ENCODE results near the gene CASZ1. TPM values are rescaled to one million over a fixed set of nuclear protein-coding genes. Genes with fewer than 3 reads are reported as not detected.

The CASZ1 gene
- total and polyA plus RNA-seq, 2 experiments from 2014 or later = 6.2 to 6.7 TPM

DNA sequence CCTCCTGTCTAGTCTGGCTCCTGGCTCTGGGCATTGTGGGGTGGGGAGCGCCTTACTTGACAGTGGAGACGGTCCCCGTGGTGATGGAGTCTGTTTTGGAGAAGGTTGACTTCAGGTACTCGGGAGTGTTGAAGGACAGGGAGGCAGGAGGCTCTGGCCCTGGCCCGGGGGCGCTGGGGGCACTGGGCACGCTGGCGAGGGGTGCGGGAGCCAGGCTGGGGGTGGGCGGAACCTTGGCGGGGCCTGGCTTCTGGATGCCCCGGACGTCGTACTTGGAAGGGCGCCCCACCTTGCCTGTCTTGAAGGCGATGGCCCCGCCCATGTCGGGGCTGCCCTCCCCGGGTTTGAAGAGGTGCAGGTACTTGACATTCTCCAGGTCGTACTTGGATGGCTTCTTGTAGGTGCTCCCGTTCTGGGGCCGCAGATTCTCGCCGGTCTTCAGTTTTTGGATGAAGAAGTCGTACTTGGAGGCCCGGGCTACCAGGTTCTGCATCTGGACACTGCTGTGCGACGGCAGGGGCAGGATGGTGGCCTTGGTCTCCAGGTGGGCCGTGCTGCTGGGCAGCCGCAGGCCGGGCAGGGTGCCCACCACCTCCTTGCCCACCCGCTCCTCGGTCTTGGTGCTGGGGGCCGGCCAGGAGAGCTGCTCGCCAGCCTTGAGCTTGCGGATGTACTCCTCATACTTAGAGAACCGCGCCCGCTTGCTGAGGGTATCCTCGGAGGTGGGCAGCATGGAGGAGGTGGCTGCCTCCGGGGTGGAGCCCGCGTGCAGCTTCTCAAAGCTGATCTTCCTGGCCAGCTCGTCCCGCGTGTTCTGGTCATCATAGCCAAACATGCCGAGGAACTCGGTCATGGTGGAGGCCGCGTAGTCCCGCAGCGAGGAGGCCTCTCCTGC is 136.6 kb downstream of the CASZ1 start:
- no peaks in the 10 kb centered on the region for H3K9me3 Mint-ChIP-seq
- no peaks in the 10 kb centered on the region for H3K36me3 Mint-ChIP-seq (ENCODE audit: low read depth)
- ATAC-seq (no peak), DNase-seq (ENCODE audit: low spot score) (no peak)
- Histone ChIP-seq H3K4me1 (ENCODE audit: insufficient read depth) (no peaks in the 10 kb centered on the region), H3K79me2 (replicated peaks; ENCODE audit: insufficient read depth) (no peaks in the 10 kb centered on the region), H3K4me3 (no peak overlapping the region), H2AFZ (no peak overlapping the region), H4K20me1 (replicated peaks; ENCODE audit: insufficient read depth) (no peaks in the 10 kb centered on the region), H3F3A (replicated peaks; ENCODE audit: low read depth) (peaks cover 7% of the 10 kb centered on the region), H3K27ac (ENCODE audit: low read depth) (no peak overlapping the region), H3K36me3 (ENCODE audit: insufficient read depth) (no peaks in the 10 kb centered on the region), H3K9me2 (ENCODE audit: insufficient read depth) (no peaks in the 10 kb centered on the region), H3K27me3 (ENCODE audit: insufficient read depth) (no peaks in the 10 kb centered on the region), H3K4me2 (no peak overlapping the region)
- H3K4me1 Mint-ChIP-seq = peaks cover 9% of the 10 kb centered on the region
- no peak overlapping the region for H3K4me3 Mint-ChIP-seq
- H3K27ac Mint-ChIP-seq = no peak overlapping the region
- TF ChIP-seq EZH2phosphoT487 (IDR thresholded peaks at IDR 0.05; ENCODE audit: unreplicated experiment) = no peak
- TF ChIP-seq, protein P1, sequence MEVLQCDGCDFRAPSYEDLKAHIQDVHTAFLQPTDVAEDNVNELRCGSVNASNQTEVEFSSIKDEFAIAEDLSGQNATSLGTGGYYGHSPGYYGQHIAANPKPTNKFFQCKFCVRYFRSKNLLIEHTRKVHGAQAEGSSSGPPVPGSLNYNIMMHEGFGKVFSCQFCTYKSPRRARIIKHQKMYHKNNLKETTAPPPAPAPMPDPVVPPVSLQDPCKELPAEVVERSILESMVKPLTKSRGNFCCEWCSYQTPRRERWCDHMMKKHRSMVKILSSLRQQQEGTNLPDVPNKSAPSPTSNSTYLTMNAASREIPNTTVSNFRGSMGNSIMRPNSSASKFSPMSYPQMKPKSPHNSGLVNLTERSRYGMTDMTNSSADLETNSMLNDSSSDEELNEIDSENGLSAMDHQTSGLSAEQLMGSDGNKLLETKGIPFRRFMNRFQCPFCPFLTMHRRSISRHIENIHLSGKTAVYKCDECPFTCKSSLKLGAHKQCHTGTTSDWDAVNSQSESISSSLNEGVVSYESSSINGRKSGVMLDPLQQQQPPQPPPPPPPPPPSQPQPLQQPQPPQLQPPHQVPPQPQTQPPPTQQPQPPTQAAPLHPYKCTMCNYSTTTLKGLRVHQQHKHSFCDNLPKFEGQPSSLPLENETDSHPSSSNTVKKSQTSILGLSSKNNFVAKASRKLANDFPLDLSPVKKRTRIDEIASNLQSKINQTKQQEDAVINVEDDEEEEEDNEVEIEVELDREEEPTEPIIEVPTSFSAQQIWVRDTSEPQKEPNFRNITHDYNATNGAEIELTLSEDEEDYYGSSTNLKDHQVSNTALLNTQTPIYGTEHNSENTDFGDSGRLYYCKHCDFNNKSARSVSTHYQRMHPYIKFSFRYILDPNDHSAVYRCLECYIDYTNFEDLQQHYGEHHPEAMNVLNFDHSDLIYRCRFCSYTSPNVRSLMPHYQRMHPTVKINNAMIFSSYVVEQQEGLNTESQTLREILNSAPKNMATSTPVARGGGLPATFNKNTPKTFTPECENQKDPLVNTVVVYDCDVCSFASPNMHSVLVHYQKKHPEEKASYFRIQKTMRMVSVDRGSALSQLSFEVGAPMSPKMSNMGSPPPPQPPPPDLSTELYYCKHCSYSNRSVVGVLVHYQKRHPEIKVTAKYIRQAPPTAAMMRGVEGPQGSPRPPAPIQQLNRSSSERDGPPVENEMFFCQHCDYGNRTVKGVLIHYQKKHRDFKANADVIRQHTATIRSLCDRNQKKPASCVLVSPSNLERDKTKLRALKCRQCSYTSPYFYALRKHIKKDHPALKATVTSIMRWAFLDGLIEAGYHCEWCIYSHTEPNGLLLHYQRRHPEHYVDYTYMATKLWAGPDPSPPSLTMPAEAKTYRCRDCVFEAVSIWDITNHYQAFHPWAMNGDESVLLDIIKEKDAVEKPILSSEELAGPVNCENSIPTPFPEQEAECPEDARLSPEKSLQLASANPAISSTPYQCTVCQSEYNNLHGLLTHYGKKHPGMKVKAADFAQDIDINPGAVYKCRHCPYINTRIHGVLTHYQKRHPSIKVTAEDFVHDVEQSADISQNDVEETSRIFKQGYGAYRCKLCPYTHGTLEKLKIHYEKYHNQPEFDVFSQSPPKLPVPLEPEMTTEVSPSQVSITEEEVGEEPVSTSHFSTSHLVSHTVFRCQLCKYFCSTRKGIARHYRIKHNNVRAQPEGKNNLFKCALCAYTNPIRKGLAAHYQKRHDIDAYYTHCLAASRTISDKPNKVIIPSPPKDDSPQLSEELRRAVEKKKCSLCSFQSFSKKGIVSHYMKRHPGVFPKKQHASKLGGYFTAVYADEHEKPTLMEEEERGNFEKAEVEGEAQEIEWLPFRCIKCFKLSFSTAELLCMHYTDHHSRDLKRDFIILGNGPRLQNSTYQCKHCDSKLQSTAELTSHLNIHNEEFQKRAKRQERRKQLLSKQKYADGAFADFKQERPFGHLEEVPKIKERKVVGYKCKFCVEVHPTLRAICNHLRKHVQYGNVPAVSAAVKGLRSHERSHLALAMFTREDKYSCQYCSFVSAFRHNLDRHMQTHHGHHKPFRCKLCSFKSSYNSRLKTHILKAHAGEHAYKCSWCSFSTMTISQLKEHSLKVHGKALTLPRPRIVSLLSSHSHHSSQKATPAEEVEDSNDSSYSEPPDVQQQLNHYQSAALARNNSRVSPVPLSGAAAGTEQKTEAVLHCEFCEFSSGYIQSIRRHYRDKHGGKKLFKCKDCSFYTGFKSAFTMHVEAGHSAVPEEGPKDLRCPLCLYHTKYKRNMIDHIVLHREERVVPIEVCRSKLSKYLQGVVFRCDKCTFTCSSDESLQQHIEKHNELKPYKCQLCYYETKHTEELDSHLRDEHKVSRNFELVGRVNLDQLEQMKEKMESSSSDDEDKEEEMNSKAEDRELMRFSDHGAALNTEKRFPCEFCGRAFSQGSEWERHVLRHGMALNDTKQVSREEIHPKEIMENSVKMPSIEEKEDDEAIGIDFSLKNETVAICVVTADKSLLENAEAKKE (CRISPR knock-in tag; IDR thresholded peaks at IDR 0.05) = no peak
- TF ChIP-seq, protein P2, sequence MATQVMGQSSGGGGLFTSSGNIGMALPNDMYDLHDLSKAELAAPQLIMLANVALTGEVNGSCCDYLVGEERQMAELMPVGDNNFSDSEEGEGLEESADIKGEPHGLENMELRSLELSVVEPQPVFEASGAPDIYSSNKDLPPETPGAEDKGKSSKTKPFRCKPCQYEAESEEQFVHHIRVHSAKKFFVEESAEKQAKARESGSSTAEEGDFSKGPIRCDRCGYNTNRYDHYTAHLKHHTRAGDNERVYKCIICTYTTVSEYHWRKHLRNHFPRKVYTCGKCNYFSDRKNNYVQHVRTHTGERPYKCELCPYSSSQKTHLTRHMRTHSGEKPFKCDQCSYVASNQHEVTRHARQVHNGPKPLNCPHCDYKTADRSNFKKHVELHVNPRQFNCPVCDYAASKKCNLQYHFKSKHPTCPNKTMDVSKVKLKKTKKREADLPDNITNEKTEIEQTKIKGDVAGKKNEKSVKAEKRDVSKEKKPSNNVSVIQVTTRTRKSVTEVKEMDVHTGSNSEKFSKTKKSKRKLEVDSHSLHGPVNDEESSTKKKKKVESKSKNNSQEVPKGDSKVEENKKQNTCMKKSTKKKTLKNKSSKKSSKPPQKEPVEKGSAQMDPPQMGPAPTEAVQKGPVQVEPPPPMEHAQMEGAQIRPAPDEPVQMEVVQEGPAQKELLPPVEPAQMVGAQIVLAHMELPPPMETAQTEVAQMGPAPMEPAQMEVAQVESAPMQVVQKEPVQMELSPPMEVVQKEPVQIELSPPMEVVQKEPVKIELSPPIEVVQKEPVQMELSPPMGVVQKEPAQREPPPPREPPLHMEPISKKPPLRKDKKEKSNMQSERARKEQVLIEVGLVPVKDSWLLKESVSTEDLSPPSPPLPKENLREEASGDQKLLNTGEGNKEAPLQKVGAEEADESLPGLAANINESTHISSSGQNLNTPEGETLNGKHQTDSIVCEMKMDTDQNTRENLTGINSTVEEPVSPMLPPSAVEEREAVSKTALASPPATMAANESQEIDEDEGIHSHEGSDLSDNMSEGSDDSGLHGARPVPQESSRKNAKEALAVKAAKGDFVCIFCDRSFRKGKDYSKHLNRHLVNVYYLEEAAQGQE (IDR thresholded peaks at IDR 0.05; ENCODE audit: unreplicated experiment) = no peak
- no peak for TF ChIP-seq ZNF114 (CRISPR knock-in tag; IDR thresholded peaks at IDR 0.05)
- no peak for TF ChIP-seq CREB1 (CRISPR knock-in tag; IDR thresholded peaks at IDR 0.05; ENCODE audit: low read depth)
- TF ChIP-seq, protein P3, sequence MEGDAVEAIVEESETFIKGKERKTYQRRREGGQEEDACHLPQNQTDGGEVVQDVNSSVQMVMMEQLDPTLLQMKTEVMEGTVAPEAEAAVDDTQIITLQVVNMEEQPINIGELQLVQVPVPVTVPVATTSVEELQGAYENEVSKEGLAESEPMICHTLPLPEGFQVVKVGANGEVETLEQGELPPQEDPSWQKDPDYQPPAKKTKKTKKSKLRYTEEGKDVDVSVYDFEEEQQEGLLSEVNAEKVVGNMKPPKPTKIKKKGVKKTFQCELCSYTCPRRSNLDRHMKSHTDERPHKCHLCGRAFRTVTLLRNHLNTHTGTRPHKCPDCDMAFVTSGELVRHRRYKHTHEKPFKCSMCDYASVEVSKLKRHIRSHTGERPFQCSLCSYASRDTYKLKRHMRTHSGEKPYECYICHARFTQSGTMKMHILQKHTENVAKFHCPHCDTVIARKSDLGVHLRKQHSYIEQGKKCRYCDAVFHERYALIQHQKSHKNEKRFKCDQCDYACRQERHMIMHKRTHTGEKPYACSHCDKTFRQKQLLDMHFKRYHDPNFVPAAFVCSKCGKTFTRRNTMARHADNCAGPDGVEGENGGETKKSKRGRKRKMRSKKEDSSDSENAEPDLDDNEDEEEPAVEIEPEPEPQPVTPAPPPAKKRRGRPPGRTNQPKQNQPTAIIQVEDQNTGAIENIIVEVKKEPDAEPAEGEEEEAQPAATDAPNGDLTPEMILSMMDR (conservative IDR thresholded peaks at IDR 0.05; ENCODE audit: low read depth in 2 of 2) = no peak
- TF ChIP-seq, protein P4, sequence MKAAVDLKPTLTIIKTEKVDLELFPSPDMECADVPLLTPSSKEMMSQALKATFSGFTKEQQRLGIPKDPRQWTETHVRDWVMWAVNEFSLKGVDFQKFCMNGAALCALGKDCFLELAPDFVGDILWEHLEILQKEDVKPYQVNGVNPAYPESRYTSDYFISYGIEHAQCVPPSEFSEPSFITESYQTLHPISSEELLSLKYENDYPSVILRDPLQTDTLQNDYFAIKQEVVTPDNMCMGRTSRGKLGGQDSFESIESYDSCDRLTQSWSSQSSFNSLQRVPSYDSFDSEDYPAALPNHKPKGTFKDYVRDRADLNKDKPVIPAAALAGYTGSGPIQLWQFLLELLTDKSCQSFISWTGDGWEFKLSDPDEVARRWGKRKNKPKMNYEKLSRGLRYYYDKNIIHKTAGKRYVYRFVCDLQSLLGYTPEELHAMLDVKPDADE (IDR thresholded peaks at IDR 0.05) = no peak
- no peak for TF ChIP-seq EZH2 (IDR thresholded peaks at IDR 0.05; ENCODE audit: low read depth, unreplicated experiment)
- no peak for TF ChIP-seq ZNF331 (CRISPR knock-in tag; IDR thresholded peaks at IDR 0.05; ENCODE audit: low read depth)
- H3K27me3 Mint-ChIP-seq (ENCODE audit: insufficient read depth, low read depth, poor library complexity) = peaks cover 6% of the 10 kb centered on the region
